Tibial artery (tissue), 4 donors: Measurements from ENCODE around the gene RGL2.

Source experiments
- DNase-seq, 2 donors: peaks; one replicate each; pipeline ENCODE4 v3.0.0-alpha.2; 2019
- H3K27ac ChIP-seq, 2 donors: fragments of 200-600 bp; sonication (generic) in 1 of 2; 1 replicate in 1 of 2; 2 replicates in 1 of 2; pipeline ENCODE4 v1.5.1; 2018 to 2019; ENCODE audit warnings: mild to moderate bottlenecking in 1 of 2
- H3K27me3 ChIP-seq, 2 donors: fragments of 200-600 bp; sonication (generic) in 1 of 2; one replicate each; pipeline versions ENCODE4 v1.5.1 to v1.6.0; 2016 to 2019
- H3K36me3 ChIP-seq, 3 donors: fragments of 200-600 bp; sonication (generic) in 2 of 3; one replicate each; pipeline ENCODE4 v1.5.1; 2016 to 2019; ENCODE audit warnings: mild to moderate bottlenecking in 2 of 3
- H3K4me1 ChIP-seq, 4 donors: fragments of 200-600 bp; sonication (generic) in 2 of 4; 1 replicate in 3 of 4; 2 replicates in 1 of 4; pipeline ENCODE4 v1.5.1; 2016 to 2019
- H3K4me3 ChIP-seq, 2 donors: fragments of 200-600 bp; sonication (generic) in 1 of 2; 1 replicate in 1 of 2; 2 replicates in 1 of 2; pipeline ENCODE4 v1.5.1; 2018 to 2019; ENCODE audit warnings: mild to moderate bottlenecking in 2 of 2
- H3K9me3 ChIP-seq, 3 donors: fragments of 200-600 bp; sonication (generic) in 1 of 3; one replicate each; pipeline ENCODE4 v1.5.1; 2016 to 2019
- intact Hi-C: fragments of 100-400 bp; cut with DNase I; formaldehyde crosslinking; loops from one replicate; pipeline ENCODE4 v1.15.0; 2023; ENCODE audit warnings: low total_unique reads
- TF ChIP-seq, protein P1 (sequence below), 2 experiments: fragments of 200-600 bp in 1 of 2; fragments of 450-650 bp in 1 of 2; IDR thresholded peaks; one replicate each; pipeline ENCODE4 v1.5.1; 2017 to 2019; ENCODE audit warnings: antibody characterized with exemption in 2 of 2, mild to moderate bottlenecking in 1 of 2, moderate library complexity in 1 of 2

The RGL2 gene

DNA sequence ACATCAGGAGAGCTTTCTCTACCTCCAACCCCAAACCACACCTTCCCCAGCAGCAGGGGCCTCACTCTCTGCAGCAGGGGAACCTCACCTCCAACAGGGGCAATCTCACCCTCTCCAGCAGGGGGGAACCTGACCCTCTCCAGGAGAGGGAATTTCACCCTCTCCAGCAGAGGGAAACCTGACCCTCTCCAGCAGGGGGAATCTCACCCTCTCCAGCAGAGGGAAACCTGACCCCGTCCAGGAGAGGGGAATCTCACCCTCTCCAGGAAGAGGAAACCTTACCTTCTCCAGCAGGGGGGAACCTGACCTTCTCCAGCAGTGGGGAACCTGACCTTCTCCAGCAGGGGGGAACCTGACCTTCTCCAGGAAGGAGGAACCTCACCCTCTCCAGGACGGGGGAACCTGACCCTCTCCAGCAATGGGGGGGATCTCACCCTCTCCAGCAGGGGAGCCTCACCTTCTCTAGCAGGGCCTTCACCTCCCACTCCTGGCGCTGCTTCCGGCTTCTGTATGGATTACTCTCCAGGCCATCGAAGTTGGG, 18.7 kb downstream of the RGL2 start:
- Histone ChIP-seq H3K36me3 (peaks cover 11 to 76% (median 46%) of the 10 kb centered on the region in 3 donors), H3K27me3 (no peaks in the 10 kb centered on the region), H3K9me3 (no peaks in the 10 kb centered on the region), H3K27ac (no peak overlapping the region), H3K4me1 (peaks cover 6 to 36% (median 25%) of the 10 kb centered on the region in 4 donors), H3K4me3 (no peak overlapping the region)
- intact Hi-C loops = no loop called here
- TF ChIP-seq, protein P1, sequence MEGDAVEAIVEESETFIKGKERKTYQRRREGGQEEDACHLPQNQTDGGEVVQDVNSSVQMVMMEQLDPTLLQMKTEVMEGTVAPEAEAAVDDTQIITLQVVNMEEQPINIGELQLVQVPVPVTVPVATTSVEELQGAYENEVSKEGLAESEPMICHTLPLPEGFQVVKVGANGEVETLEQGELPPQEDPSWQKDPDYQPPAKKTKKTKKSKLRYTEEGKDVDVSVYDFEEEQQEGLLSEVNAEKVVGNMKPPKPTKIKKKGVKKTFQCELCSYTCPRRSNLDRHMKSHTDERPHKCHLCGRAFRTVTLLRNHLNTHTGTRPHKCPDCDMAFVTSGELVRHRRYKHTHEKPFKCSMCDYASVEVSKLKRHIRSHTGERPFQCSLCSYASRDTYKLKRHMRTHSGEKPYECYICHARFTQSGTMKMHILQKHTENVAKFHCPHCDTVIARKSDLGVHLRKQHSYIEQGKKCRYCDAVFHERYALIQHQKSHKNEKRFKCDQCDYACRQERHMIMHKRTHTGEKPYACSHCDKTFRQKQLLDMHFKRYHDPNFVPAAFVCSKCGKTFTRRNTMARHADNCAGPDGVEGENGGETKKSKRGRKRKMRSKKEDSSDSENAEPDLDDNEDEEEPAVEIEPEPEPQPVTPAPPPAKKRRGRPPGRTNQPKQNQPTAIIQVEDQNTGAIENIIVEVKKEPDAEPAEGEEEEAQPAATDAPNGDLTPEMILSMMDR (IDR thresholded peaks at IDR 0.05) = peak; percentile 11 to 13
- no peak for DNase-seq

DNA sequence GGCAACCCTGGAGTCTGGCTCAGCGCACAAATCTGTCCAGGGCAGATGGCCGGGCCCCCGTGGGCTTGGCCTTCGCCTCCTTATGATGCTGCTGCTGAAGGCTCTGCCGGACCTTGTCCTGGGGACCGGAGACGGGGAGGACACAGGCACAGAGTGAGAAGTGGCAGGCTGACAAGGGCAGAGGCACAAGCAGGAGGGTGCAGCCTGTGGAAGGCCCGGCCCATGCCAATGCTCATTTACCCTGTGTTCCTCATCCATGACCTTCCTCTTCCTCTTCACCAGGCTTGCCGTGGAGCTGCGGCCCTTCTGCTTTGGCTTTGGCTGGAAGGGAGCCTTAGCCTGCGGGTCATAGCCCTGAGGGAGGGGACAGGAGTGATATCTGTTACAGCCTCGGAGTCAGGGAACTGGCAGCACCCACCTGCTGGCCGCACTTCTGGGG, 19.5 kb downstream of the RGL2 start:
- no peak for DNase-seq
- no peak overlapping the region for H3K4me3 ChIP-seq
- intact Hi-C loops = no loop called here
- no peaks in the 10 kb centered on the region for H3K9me3 ChIP-seq
- no peaks in the 10 kb centered on the region for H3K27me3 ChIP-seq
- peaks cover 14 to 77% (median 42%) of the 10 kb centered on the region in 3 donors for H3K36me3 ChIP-seq
- TF ChIP-seq, protein P1 (IDR thresholded peaks at IDR 0.05) = no peak
- no peak overlapping the region for H3K27ac ChIP-seq
- peaks cover 6 to 43% (median 28%) of the 10 kb centered on the region in 4 donors for H3K4me1 ChIP-seq

DNA sequence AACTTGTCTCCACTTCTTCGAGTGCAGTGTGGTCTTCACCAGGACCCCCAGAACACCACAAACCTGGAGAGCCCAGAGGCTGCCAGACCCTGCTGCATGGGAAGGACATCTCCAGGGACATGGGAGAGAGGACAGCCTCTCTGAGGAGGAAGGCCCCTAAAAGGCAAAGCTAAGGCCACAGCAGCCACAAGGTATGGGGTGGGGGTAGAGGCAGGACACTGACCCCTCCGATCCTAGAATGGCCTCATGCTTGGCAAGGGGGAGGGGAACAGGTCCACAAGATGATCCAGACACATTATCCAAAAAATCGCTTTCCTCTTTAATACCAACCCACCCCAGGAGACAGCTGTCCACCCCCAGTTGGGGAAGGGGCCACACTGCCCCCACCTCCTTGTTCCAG, 19.9 kb downstream of the RGL2 start:
- peaks cover 18 to 77% (median 44%) of the 10 kb centered on the region in 3 donors for H3K36me3 ChIP-seq
- TF ChIP-seq, protein P1 (IDR thresholded peaks at IDR 0.05) = no peak
- no peaks in the 10 kb centered on the region for H3K9me3 ChIP-seq
- no peak overlapping the region for H3K27ac ChIP-seq
- intact Hi-C loops = no loop called here
- H3K4me1 ChIP-seq = peaks cover 6 to 48% (median 31%) of the 10 kb centered on the region in 4 donors
- no peak overlapping the region for H3K4me3 ChIP-seq
- DNase-seq = no peak
- no peaks in the 10 kb centered on the region for H3K27me3 ChIP-seq

DNA sequence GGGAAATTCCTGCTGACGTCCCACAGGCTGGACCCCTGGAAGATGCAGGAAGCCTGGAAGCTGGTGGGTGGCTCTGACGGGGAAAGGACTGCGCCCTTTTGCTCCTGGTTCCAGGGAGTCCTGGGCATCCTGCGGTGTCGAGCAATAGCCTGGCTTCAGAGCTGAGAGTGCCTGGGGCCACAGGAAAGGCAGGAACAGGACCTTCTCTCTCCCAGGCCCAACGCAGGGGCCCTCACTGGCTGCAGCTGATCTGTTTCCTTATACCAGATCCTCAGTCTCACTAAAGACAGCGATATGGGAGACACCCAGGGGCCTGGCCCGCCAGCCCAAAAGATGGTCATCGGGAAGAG, 20.4 kb downstream of the RGL2 start:
- no peaks in the 10 kb centered on the region for H3K27me3 ChIP-seq
- TF ChIP-seq, protein P1 (IDR thresholded peaks at IDR 0.05) = no peak
- no peak overlapping the region for H3K4me3 ChIP-seq
- no peaks in the 10 kb centered on the region for H3K9me3 ChIP-seq
- peak overlapping the region; percentile 87 for H3K27ac ChIP-seq
- peaks cover 6 to 51% (median 33%) of the 10 kb centered on the region in 4 donors for H3K4me1 ChIP-seq
- intact Hi-C loops = no loop called here
- peaks cover 18 to 77% (median 40%) of the 10 kb centered on the region in 3 donors for H3K36me3 ChIP-seq
- DNase-seq = no peak

DNA sequence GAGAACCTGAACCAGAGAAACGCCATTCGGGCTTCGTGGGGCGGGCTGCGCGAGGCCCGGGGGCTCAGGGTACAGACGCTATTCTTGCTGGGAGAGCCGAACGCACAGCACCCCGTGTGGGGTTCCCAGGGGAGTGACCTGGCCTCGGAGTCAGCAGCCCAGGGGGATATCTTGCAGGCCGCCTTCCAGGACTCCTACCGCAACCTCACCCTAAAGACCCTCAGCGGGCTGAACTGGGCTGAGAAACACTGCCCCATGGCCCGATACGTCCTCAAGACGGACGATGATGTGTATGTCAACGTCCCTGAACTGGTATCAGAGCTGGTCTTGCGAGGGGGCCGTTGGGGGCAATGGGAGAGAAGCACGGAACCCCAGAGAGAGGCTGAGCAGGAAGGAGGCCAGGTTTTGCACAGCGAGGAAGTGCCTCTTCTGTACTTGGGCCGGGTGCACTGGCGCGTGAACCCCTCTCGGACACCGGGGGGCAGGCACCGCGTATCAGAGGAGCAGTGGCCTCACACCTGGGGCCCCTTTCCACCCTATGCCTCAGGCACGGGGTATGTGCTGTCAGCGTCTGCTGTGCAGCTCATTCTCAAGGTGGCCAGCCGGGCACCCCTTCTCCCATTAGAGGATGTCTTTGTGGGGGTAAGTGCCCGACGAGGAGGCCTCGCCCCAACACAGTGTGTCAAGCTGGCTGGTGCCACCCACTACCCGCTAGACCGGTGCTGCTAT, 20.9 kb downstream of the RGL2 start:
- H3K36me3 ChIP-seq = peaks cover 18 to 77% (median 36%) of the 10 kb centered on the region in 3 donors
- no peaks in the 10 kb centered on the region for H3K27me3 ChIP-seq
- no peaks in the 10 kb centered on the region for H3K9me3 ChIP-seq
- TF ChIP-seq, protein P1 (IDR thresholded peaks at IDR 0.05) = no peak
- no peak for DNase-seq
- peak overlapping the region; percentile 87 for H3K27ac ChIP-seq
- intact Hi-C loops = no loop called here
- H3K4me1 ChIP-seq = peaks cover 6 to 56% (median 39%) of the 10 kb centered on the region in 4 donors
- peak overlapping the region; percentile 79 to 83 for H3K4me3 ChIP-seq
